Suprapubic skin (tissue), 4 donors: Measurements from ENCODE around the gene POLR2L.

Experiments used
- CTCF ChIP-seq, 2 donors: fragments of 200-600 bp in 1 of 2; fragments of 450-650 bp in 1 of 2; sonication (generic) in 1 of 2; IDR thresholded peaks; one replicate each; pipeline ENCODE4 v1.5.1; 2016 to 2019; ENCODE audit warnings: antibody characterized with exemption in 2 of 2, mild to moderate bottlenecking in 1 of 2, moderate library complexity in 1 of 2
- POLR2A ChIP-seq, 2 donors: fragments of 450-650 bp; IDR thresholded peaks; one replicate each; pipeline ENCODE4 v1.6.1; 2017; ENCODE audit warnings: antibody characterized with exemption in 2 of 2, mild to moderate bottlenecking in 2 of 2, moderate library complexity in 2 of 2
- POLR2AphosphoS5 ChIP-seq, 3 donors: sonication (generic); formaldehyde crosslinking; IDR thresholded peaks; one replicate each; pipeline ENCODE4 v1.6.1; 2017; ENCODE audit warnings: antibody characterized with exemption in 3 of 3

GRCh38 chr11:832529-833113 lies 9.7 kb downstream of the POLR2L start, which contains the start of gene CD151:
- TF ChIP-seq POLR2A (IDR thresholded peaks at IDR 0.05) (no peak), CTCF (IDR thresholded peaks at IDR 0.05) (peak in 1 of 2 donors; percentile 15), POLR2AphosphoS5 (IDR thresholded peaks at IDR 0.05) (no peak)
